IPS-NIHi11 (cell line): Measurements from ENCODE around the gene TMC3.
"Not testable (repeated sequence)": the region's sequence is repeated elsewhere in the genome, so short reads cannot be mapped to it uniquely, and the experiment has no call there.

Experiments
- DNase-seq: peaks from one replicate; pipeline ENCODE4 v3.0.0; 2012; ENCODE audit warnings: mixed read lengths, low spot score

The TMC3 gene

DNA sequence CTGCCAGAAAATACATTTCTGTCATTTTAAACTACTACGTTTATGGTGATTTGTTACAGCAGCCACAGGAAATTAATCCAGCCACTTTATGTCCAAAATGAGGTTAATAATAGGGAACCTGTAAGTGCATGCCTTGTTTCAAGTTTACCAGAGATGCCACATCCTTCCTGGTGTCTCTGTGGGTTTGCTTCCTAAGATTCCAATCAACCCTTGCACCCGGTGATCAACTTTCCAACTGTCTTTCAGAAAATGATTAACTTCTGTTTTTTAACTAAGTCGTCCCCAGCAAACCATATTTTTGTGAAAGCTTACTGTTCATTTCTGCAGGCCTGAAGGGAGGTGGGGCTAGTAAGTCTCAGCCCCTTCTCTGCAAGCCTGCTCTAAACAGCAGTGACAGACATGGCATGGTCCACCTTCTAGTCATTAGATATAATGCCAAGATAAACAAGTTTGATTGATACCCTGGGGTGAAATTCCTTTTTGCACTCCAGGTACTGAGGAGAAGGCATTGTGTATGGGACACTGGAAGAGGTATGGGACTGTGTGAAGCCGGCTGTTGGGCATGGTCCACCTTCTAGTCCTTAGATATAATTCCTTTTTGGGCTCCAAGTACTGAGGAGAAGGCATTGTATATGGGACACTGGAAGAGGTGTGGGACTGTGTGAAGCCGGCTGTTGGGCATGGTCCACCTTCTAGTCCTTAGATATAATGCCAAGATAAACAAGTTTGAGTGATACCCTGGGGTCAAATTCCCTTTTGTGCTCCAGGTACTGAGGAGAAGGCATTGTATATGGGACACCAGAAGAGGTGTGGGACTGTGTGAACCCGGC is 11.1 kb upstream of the TMC3 start:
- DNase-seq: no peak

DNA sequence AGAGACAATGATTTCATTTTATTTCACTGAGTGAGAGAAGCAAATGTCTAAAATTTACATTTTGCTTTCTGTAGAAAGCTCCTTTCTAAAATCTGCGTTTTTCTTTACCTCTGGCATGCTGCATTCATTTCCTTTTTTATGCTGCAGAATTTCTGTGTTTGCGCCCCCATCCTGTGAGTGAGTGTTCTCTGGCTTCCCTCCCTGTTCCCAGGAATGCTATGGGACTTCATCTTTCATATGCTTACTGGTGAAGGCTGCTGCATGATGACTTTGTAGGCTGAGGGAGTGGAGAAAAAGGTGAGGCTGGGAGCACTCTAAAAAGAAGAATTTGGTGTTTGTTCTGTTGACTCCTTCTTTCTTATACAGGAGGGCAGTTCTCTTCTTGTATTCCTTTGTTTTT is 7.7 kb upstream of the TMC3 start:
- DNase-seq: peak; percentile 15

DNA sequence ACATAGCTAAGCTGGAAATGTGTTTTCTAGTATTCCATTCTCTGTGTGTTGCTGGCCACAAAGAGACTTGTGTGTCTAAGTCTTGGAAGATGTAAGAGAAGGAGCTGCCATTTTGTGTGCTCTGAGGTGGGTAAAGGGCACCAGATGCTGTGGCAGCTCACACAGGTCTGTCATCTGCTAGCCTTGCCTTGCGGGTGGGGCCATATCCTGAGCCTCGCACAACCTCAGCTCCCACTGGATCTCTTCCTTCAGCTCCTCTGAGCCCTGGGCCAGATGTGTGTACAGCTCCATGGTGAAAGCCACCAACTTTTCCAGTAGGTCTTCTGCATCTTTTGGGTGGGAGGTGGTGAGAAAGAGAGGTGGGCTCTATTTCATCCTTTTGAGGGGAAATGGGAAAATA is 6.7 kb upstream of the TMC3 start:
- DNase-seq: no peak

- no peak for DNase-seq
These were observed 6.2 kb upstream of the TMC3 start for GRCh38 chr15:81380203-81380602.

- DNase-seq: no peak
These were observed 5.3 kb upstream of the TMC3 start for GRCh38 chr15:81379269-81379668.

GRCh38 chr15:81378443-81378842 is 4.4 kb upstream of the TMC3 start:
- no peak for DNase-seq

DNA sequence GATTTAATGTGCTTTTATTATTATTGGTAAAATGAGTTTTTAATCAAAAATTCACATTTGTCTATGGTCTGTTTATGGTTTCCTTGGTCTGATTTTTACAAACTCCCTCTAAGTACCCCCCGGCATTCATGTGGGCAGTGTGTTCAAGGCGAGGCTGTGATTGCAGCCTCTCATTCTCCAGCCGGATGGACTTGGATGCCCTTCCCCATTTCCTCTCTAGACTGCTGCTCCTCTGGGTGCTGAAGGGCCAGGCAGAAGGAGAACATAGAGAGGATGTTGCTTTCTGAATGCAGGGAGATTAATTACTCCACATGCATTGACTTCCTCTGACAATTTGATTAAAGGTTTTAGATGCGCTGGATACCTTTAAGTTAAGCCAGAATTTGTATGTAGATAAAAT is 3.9 kb upstream of the TMC3 start:
- DNase-seq: no peak

GRCh38 chr15:81376231-81376630 is 2.2 kb upstream of the TMC3 start:
- no peak for DNase-seq

GRCh38 chr15:81375461-81375860 is 1.4 kb upstream of the TMC3 start:
- no peak for DNase-seq

- no peak for DNase-seq
These were observed 837 bp downstream of the TMC3 start for GRCh38 chr15:81373176-81373575.

DNA sequence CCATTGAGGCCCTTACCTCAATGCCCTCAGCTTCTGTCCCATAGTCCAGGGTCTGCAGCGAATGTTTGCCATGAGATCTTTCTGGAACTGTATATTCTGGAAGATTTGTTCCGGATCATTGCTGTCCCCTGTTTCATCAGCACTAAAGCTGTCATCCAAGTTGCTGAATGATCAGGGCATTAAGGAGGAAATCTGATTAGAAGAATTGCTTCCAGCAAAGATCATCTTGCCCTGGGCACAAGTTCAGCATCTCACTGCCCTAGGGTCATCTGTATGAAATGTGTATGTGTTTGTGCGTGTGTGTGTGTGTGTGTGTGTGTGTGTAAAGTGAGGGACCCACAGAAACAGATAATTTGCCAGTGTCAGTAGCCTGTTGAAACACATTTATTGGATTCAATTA is 1.4 kb downstream of the TMC3 start:
- no peak for DNase-seq

DNA sequence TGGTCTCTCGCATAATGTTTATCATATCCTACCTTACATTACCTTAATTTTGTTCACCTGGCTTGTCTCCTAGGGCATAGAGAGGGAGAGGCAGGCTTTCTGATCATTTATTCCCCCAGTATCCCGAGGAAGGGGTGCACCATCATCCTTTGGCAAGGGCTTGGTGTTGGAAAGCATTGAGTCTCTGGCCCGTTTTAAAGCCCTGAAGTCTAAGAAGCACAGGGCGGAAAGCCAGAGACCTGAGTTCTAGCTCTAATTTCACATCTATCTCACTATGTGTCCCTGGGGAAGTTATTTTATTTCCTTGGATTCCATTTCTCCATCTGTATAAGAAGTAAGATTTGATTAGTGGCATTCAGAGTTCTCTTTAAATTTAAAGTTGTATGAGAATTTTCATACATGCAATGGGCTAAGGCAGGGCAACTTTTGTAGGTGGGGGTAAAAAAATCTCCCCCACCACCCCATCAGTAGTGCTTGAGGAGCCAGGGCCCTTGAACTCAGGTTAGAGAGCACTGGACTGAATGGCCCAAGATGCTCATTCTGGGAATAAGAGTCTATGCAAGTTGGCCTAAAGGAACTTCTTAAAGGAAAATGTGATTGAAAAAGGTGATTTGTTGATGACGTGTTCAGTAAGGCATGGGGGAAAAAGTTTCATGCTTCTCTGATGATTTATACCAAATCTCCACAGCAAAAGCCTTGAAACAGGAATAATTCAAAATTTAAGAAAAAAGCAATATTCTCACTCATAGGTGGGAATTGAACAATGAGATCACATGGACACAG is 10.1 kb downstream of the TMC3 start:
- DNase-seq: no peak

DNA sequence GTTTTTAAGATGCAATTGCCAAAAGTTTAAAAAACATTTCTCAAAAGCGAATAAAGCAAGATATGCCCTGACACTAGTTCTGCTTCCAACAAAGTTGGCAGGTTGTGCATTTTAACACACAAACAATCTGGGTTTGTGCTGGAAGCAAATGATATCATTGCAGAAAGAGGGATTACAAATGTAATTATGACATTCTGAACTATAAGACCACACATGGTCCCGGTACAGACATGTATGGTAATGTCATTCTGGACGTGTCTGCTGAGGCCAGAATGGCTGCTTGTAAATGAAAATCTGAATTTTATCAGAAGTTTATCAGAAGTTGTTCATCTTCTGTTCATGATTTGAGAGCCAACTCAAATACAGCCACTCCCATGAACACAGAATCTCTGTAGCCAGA is 10.7 kb downstream of the TMC3 start:
- no peak for DNase-seq

DNA sequence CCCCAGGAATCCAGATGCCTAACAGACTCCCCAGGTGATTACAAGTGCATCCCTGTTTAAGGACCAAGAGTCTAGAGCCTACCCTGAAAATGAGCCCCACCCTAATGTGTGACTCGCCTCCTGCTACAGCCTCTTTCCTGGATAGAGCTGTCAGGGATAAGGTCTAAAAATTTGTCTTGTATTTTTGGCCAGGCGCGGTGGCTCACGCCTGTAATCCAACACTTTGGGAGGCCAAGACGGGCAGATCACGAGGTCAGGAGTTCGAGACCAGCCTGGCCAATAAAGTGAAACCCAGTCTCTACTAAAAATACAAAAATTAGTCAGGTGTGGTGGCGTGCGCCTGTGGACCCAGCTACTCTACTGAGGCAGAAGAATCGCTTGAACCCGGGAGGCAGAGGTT is 11.2 kb downstream of the TMC3 start:
- DNase-seq: no peak

DNA sequence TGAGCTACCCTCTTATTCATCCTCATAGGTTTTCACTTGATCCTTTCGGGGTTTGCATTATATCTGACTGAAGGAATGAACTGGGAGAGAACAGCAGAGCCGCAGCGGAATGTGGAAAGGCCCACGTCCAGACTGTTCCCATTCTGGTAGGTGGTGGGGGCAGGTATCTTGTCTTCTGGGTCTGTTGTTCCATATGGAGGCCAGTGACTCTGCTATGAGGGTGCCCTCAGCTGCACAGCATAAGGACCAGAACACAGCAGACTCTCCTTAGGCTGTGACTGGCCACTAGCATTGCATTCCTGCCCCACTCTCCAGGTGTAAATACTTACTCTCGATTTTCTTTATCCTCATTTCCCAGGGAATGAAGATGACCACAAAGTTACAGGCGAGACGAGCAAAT is 12.1 kb downstream of the TMC3 start:
- DNase-seq: no peak

- no peak for DNase-seq
These were observed 13.5 kb downstream of the TMC3 start for GRCh38 chr15:81360491-81360890.

DNA sequence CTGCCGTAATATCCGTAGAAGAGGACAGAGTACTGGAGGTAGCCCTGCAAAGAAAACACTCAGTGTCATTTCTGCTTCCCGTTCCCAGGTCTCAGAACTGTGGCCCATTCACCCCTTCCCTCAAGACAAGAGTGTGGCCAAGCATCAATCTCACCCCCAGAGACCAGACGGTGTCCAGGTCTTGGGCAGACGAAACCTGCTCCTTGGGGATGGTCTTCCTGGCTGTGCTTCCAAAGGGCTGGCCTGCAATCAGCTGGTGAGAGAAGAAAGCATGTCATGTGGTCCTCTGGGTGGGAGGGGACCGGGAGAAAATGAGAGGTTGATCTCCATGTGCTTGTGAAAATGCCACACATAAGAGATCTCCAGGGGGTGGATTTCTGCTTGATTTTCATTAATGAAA is 15.8 kb downstream of the TMC3 start:
- no peak for DNase-seq

DNA sequence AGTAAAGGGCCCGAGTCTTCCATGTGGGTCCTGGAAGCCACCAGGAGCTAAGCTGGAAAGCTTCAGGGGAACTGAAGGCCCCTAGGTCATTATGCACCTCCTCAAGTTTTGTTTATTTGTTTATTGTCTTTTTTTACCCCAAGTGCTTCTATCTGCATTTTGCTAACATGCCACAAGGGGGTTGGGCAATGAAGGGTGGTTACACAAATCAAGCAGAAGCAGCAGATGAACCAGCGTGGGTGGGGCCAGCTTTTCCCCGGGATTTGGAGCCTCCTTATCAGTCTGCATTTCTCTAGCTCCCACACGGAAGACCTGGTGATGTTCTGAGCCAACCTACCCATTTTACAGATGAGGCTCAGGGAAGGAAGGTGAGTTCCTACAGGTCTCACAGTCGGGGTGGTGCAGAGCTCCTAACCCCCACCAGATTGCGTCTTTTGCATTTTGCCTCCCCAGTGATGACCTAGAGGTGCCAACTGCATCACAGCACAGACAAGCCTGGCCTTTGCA is 16.8 kb downstream of the TMC3 start:
- DNase-seq: no peak

- no peak for DNase-seq
These were observed 17.8 kb downstream of the TMC3 start for GRCh38 chr15:81356252-81356651.

DNA sequence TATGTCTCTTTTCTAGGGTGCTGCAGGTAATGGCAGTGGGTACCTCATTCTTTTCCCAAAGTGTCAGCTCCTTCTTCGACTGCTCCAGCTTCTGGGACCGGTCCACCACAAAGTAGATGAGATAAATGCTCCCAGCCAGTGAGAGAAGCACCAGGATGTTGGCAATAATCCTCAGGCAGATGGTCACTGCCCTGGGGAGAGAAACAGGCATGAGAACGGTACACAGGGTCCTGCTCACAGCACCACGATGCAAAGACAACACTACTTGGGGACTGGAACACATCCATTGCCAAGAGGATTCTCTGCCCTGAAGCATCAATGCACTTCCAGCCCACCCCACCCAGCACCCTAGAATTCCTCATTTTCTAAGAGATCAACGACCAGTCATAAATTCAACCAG is 22.4 kb downstream of the TMC3 start:
- no peak for DNase-seq

DNA sequence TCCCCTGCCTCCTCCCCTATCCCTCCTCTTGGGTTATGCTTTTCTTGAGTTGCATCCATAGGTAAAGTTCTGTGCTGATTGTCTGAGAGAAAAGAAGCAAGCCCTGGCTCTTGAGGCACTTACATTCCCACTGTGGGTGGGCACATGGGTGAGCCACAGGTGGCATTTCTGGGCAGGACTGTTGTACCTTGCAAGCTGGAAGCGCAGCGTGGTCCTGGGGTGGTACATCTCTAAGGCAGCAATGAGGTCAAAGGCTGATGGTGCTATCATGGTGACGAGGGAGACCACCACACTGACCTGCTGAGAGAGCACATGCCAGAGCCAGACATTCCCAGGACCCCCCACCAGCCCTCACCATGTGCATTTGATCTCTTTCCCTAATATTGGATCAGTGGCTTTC is 24.7 kb downstream of the TMC3 start:
- DNase-seq: no peak

- DNase-seq: not testable (repeated sequence)
These were observed 25.3 kb downstream of the TMC3 start for GRCh38 chr15:81348691-81349090.

DNA sequence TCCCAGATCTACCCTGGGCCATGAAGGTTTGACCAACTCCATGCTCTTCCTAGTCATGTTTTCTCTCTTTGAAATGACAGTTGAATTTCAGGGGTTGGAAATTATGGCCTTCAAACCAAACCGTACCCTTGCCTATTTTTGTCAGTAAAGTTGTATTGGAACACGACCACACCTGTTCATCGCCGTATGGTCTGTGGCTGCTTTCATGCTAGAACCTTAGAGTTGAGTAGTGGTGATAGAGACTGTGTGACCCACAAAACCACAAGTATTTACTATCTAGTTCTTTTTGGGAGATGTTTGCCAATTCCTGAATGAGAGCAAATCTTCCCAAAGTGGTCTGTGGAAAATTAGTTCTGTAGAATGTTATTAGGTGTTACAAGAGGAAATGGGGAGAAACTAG is 26.1 kb downstream of the TMC3 start:
- no peak for DNase-seq
